K562 (cell line): ENCODE results near the gene TTBK2.

Experiments
- HMG20A ChIP-seq: fragments of 450-650 bp; formaldehyde crosslinking; conservative IDR thresholded peaks from 2 replicates; pipeline ENCODE4 v1.4.0; 2020; ENCODE audit warnings: mild to moderate bottlenecking, mixed read lengths
- NONO ChIP-seq, 2 experiments: fragments of 200-400 bp in 1 of 2; fragments of 450-650 bp in 1 of 2; formaldehyde crosslinking in 1 of 2; IDR thresholded peaks; 2 replicates each; pipeline ENCODE4 v1.6.1; 2017; ENCODE audit warnings: low read depth in 2 of 2, mild to moderate bottlenecking in 2 of 2, moderate library complexity in 2 of 2, low read length in 1 of 2
- ZNF197 ChIP-seq: fragments of 200-800 bp; sonication (Bioruptor generic); IDR thresholded peaks from 2 replicates; pipeline ENCODE4 v1.6.1; 2016; ENCODE audit warnings: low read depth, missing genetic modification characterization, missing compliant biosample characterization
- ZNF584 ChIP-seq: fragments of 200-800 bp; sonication (Bioruptor generic); IDR thresholded peaks from 2 replicates; pipeline ENCODE4 v1.6.1; 2016; ENCODE audit warnings: low read depth, mild to moderate bottlenecking, missing genetic modification characterization, missing compliant biosample characterization

DNA sequence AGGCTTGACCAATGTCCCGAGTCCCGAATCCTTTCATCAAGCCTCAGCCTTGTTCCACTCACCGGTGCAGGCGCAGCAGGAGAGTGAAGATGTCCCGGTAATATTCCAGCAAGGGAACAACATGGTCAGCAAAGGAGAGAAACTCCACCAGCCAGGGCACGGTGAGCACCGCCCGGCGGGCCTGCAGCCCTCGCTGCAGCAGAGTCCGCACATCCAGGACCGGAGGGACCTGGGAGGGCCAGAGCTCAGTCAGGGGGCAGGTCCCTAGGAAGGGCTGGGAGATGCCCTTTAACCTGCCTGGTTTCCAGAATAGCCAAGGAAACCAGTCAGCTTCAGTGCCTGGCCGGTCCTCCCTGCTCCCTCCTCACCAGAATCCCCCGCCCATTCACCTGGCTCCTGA, 190.0 kb downstream of the TTBK2 start:
- TF ChIP-seq ZNF584, result no peak
- TF ChIP-seq ZNF197 (CRISPR knock-in tag), result no peak
- no peak for TF ChIP-seq HMG20A
- no peak for TF ChIP-seq NONO (IDR thresholded peaks at IDR 0.05; ENCODE audit: low read depth in 2 of 2, low read length in 1 of 2)
